NCI-H128 (cell line): ENCODE results near the gene MPHOSPH8.
"Not testable (repeated sequence)": the region's sequence is repeated elsewhere in the genome, so short reads cannot be mapped to it uniquely, and the experiment has no call there.

Experiments used
- DNase-seq: peaks from one replicate; lab custom pipeline; 2025; ENCODE audit not compliant: unreplicated experiment; lab: John Stamatoyannopoulos, UW

MPHOSPH8 gene

GRCh38 chr13:19681517-19681916 is 48.1 kb downstream of the MPHOSPH8 start:
- DNase-seq: no peak

DNA sequence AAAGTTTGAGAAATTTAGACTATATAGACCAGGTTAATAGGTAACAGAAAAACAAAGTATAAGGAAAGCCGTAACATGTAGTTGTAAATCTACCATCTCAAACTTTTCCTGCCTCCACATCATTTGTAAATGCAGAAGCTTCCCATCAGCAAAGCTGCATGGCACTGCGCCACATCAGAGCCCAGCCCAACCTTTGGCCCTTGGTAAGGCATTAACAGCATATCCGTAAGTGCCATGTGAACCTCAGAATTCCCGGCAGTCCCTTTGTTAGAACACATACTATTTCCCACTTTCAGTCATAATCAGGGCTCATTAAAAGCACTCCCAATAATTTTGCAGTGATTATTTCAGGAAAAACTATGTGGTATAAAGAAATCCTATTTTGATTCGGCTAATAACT is 51.6 kb downstream of the MPHOSPH8 start:
- DNase-seq: no peak

DNA sequence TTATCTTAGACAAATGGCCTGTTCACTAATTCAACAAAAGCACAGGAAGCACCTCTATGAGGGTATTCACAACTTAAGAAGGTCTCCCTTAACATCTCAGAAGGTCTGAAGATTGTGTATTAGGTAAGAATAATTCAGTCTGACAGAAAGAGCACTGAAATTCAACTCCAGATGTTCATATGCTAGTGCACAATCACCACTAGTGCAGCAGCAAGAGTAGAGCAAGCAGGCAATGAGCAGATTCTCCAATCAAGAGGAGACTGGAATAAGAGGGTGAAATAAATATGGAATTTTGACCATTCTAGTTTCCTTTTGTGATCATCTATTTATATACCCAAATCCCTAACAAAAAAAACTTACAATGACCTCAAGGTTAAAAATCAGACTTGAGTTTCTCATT is 52.0 kb downstream of the MPHOSPH8 start:
- no peak for DNase-seq

- not testable (repeated sequence) for DNase-seq
Observed at GRCh38 chr13:19691447-19691846, 58.0 kb downstream of the MPHOSPH8 start.

GRCh38 chr13:19695428-19695827 is 62.0 kb downstream of the MPHOSPH8 start:
- DNase-seq: no peak

- no peak for DNase-seq
Observed at GRCh38 chr13:19695829-19696228, 62.4 kb downstream of the MPHOSPH8 start.

DNA sequence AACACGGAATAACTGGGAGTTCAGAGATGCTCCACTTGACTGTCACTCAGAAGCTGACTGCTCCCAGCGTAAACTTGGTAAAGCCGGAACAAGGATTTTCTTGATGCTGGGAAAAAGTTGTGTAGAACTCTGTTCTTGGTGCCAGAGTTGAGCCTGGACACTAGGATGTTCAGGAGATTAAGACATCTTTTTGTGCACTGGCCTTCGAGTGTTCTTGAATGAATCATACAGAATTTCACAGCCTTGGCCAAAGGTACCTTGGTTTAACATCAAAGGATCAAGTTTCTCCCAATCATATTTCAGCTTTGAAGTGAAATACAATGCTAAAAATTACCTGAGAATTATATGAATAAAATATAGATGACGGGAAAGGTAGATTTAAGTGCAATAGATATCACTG is 67.5 kb downstream of the MPHOSPH8 start:
- DNase-seq: not testable (repeated sequence)

DNA sequence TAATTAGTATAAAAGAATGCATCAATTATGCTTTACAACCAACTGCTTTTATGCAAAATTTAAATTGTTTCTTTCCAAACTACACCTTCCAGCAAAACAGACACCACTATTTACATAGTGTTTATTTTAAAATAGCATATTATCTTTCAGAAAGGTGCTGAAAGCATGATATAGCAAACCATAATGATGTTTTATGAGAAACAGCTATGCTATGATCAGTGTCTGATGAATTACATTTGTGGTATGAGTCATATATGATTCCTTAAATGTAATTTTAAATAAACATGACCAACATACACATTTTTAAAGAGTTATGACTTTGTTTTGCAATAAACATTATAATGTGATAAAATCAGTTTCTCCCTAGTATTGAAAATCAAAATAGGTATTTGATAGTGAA is 68.2 kb downstream of the MPHOSPH8 start:
- DNase-seq: not testable (repeated sequence)

- DNase-seq: not testable (repeated sequence)
Observed at GRCh38 chr13:19704256-19704655, 70.8 kb downstream of the MPHOSPH8 start.

DNA sequence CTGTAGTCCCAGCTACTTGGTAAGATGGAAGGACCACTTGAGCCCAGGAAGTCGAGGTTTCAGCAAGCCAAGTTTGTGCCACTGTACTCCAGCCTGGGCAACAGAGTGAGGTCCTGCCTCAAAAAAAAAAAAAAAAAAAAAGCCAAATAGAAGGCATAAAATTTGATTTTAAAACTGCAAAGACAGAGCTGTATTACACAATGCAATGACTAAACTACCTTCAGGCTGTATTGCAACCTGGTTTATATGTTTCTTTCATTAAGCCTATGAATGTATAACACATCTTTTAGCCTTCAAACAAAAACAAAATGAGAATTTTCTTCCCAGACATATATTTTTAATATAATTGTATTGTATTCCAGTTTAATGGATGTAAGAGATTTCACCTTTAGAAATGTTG is 75.6 kb downstream of the MPHOSPH8 start:
- DNase-seq: not testable (repeated sequence)

GRCh38 chr13:19709782-19710181 is 76.3 kb downstream of the MPHOSPH8 start:
- DNase-seq: not testable (repeated sequence)

DNA sequence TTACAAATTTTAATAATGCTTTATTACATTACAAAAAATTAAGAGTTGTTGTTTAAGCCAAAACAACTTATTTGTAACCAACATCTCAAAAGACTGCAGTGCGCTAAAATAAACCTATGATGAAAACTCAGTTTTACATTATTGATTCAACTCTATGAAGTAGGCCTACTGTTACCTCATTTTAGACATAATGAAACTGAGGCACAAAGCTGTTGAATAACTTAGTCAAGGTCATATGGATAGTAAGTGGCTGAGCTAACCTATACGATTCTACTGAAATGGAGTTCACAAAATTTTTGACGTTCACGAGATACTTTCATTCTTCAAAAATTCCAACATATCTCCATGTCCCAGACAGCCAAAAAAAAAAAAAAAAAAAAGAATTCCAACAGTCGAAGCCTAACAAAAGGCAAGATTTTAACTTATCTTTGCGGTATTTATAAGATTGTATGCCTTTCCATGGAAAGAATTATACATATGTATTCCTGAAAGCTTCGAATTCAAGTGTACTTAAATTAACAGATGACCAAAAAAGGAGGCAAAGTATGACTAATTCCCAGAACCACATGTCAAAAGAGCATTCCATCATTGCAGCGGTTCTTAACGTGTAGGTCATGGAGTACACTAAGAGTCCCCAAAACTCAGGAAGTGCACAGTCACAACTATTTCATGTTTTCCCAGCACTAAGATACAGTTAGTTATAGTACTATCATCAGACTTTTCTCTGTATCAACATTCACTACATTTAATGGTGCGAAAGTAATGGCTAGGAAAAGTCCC is 79.9 kb downstream of the MPHOSPH8 start:
- no peak for DNase-seq

DNA sequence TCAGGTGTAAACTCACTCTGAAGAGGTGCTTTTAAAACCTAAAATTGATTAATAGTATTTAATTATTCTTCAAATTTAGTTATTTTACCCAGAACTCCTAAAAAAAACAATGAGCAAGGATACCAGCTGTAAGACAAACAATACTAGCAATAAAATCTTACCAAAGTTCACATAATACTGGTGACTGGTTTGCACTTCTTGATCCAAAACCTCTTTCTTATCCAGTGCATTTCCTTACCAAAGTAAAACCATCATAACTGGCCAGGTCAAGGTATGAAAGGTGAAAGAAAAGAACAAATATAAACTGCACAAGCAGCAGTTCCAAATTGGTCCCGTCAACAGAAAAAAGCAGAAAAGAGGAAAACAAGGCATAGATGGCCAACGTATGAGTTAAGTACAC is 86.6 kb downstream of the MPHOSPH8 start:
- DNase-seq: no peak
